Nephron progenitor cell (in vitro differentiated cells): ENCODE measurements around the gene MRPS26.
"Not testable (repeated sequence)": the region's sequence is repeated elsewhere in the genome, so short reads cannot be mapped to it uniquely, and the experiment has no call there.

Source experiments
- DNase-seq: peaks from one replicate; pipeline ENCODE4 v3.0.0; 2021
- H3K27ac Mint-ChIP-seq: 2 replicates; pipeline ENCODE4 v1.8.0; 2021; ENCODE audit warnings: mild to moderate bottlenecking, moderate library complexity, mixed read lengths
- H3K27me3 Mint-ChIP-seq: 2 replicates; pipeline ENCODE4 v1.8.0; 2021; ENCODE audit warnings: mild to moderate bottlenecking, low read depth, mixed read lengths; ENCODE audit not compliant: poor library complexity
- H3K36me3 Mint-ChIP-seq: 2 replicates; pipeline ENCODE4 v1.8.0; 2021; ENCODE audit warnings: low read depth, mixed read lengths
- H3K4me1 Mint-ChIP-seq: 2 replicates; pipeline ENCODE4 v1.8.0; 2021; ENCODE audit warnings: mixed read lengths
- H3K4me3 Mint-ChIP-seq: 2 replicates; pipeline ENCODE4 v1.8.0; 2021; ENCODE audit warnings: mild to moderate bottlenecking, moderate library complexity, mixed read lengths
- H3K9me3 Mint-ChIP-seq: 2 replicates; pipeline ENCODE4 v1.8.0; 2021; ENCODE audit warnings: mild to moderate bottlenecking, moderate library complexity, mixed read lengths
- TF ChIP-seq, protein P1 (sequence below): fragments of 200-600 bp; sonication (generic); IDR thresholded peaks from 2 replicates; pipeline ENCODE4 v1.5.0; 2021; ENCODE audit warnings: antibody characterized with exemption

Gene MRPS26

GRCh38 chr20:3021777-3022176 lies 24.1 kb upstream of the MRPS26 start:
- H3K27me3 Mint-ChIP-seq: no peaks in the 10 kb centered on the region
- no peak overlapping the region for H3K27ac Mint-ChIP-seq

DNA sequence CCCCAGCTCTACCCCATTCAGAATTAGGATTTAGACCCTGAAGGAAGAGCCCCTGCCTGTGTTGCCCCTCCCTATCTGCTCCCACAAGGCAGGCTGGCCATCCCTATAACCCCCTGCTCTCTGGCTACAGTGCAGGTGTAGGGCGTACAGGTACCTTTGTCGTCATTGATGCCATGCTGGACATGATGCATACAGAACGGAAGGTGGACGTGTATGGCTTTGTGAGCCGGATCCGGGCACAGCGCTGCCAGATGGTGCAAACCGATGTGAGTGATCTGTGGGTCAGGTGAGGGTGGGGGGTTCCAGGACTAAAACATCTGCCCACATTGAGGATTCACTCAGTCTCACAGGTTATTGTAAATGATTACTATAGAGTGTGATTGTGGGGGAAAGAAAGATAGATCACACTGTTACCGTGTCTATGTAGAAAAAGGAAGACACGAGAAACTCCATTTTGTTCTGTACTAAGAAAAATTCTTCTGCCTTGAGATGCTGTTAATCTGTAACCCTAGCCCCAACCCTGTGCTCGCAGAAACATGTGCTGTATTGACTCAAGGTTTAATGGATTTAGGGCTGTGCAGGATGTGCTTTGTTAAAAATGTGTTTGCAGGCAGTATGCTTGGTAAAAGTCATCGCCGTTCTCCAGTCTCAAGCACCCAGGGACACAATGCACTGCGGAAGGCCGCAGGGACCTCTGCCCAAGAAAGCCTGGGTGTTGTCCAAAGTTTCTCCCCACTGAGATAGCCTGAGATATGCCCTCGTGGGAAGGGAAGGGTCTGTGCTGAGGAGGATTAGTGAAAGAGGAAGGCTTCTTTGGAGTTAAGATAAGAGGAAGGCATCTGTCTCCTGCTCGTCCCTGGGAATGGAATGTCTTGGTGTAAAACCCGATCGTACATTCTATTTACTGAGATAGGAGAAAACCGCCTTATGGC lies 23.0 kb upstream of the MRPS26 start:
- peak overlapping the region; percentile 95 for H3K27ac Mint-ChIP-seq
- H3K36me3 Mint-ChIP-seq: peaks cover 72% of the 10 kb centered on the region
- H3K4me1 Mint-ChIP-seq: peaks cover 25% of the 10 kb centered on the region
- not testable (repeated sequence) for H3K4me3 Mint-ChIP-seq, H3K27me3 Mint-ChIP-seq, DNase-seq
- peaks cover 24% of the 10 kb centered on the region for H3K9me3 Mint-ChIP-seq

More at GRCh38 chr20:3021777-3022176, 24.1 kb upstream of the MRPS26 start:
- TF ChIP-seq, protein P1, sequence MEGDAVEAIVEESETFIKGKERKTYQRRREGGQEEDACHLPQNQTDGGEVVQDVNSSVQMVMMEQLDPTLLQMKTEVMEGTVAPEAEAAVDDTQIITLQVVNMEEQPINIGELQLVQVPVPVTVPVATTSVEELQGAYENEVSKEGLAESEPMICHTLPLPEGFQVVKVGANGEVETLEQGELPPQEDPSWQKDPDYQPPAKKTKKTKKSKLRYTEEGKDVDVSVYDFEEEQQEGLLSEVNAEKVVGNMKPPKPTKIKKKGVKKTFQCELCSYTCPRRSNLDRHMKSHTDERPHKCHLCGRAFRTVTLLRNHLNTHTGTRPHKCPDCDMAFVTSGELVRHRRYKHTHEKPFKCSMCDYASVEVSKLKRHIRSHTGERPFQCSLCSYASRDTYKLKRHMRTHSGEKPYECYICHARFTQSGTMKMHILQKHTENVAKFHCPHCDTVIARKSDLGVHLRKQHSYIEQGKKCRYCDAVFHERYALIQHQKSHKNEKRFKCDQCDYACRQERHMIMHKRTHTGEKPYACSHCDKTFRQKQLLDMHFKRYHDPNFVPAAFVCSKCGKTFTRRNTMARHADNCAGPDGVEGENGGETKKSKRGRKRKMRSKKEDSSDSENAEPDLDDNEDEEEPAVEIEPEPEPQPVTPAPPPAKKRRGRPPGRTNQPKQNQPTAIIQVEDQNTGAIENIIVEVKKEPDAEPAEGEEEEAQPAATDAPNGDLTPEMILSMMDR: no peak
- Mint-ChIP-seq H3K9me3 (peaks cover 33% of the 10 kb centered on the region), H3K4me1 (peaks cover 25% of the 10 kb centered on the region), H3K36me3 (peaks cover 74% of the 10 kb centered on the region), H3K4me3 (no peak overlapping the region)
- no peak for DNase-seq

GRCh38 chr20:3027987-3028386 lies 17.9 kb upstream of the MRPS26 start:
- DNase-seq: no peak
- Mint-ChIP-seq H3K4me1 (peaks cover 7% of the 10 kb centered on the region), H3K36me3 (peaks cover 50% of the 10 kb centered on the region), H3K27me3 (no peaks in the 10 kb centered on the region), H3K4me3 (no peak overlapping the region), H3K9me3 (no peaks in the 10 kb centered on the region), H3K27ac (no peak overlapping the region)
- TF ChIP-seq, protein P1: no peak

DNA sequence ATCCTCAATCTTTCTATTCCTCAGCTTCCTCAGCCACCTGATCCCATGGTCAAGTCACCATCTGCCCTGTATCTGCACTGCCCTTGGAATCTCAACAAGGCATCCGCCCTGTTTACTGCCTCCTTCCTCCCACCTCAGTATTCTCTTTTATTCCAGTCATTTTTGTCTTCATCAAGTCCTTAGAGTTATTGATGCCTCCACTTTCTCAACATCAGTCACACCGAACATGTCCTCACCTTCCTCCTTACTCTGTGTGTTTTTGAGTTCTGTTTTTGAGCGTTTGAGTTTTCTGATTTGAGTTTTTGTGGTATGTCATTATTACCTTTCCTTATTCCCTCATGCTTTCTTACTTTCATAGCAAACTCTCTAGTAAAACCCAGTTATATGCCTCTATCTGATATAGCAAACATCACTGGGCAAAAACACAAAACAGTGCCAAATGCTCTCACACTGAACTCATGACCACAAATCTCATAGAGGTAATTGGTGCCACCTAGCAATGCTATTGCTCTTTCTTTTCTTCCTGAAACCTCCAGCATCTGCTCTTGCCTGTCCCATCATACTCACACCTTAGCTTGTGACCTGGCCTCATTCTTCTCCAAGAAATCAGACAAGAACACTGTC lies 14.2 kb upstream of the MRPS26 start:
- no peak overlapping the region for H3K27ac Mint-ChIP-seq
- TF ChIP-seq, protein P1: no peak

GRCh38 chr20:3032624-3033023 lies 13.2 kb upstream of the MRPS26 start:
- Mint-ChIP-seq H3K36me3 (peaks cover 38% of the 10 kb centered on the region), H3K4me3 (no peak overlapping the region), H3K27ac (no peak overlapping the region), H3K27me3 (no peaks in the 10 kb centered on the region), H3K9me3 (no peaks in the 10 kb centered on the region), H3K4me1 (peaks cover 4% of the 10 kb centered on the region)
- TF ChIP-seq, protein P1: no peak
- no peak for DNase-seq

More for the DNA sequence above, 14.2 kb upstream of the MRPS26 start:
- Mint-ChIP-seq H3K9me3 (no peaks in the 10 kb centered on the region), H3K36me3 (peaks cover 46% of the 10 kb centered on the region), H3K4me3 (no peak overlapping the region), H3K4me1 (no peaks in the 10 kb centered on the region), H3K27me3 (no peaks in the 10 kb centered on the region)
- DNase-seq: no peak

DNA sequence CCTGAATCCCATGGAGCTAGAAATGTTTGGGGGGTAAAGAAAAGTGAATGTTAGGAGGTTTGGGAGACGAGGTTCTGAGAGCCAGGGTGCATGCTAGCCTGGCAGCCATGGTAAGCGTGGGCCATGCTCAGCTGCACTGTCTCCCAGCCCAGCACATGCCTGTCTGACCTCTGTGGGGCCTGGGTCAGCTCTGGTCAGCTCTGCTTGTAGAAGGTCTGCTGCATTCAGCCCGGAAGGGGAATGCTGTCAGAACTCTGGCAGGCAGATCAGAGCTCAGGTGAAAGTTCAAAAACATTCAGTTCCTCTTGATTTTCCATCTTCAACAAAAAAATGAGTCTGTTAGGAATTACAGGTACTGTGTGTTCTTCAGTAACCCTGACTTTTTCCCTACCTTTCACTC lies 8.2 kb upstream of the MRPS26 start:
- Mint-ChIP-seq H3K27me3 (no peaks in the 10 kb centered on the region), H3K4me3 (no peak overlapping the region), H3K36me3 (peaks cover 48% of the 10 kb centered on the region), H3K27ac (no peak overlapping the region), H3K4me1 (peaks cover 43% of the 10 kb centered on the region), H3K9me3 (no peaks in the 10 kb centered on the region)
- TF ChIP-seq, protein P1: no peak
- DNase-seq: no peak
